GM12872 (cell line): ENCODE measurements around the gene RXFP2.

Experiments
- CTCF ChIP-seq: IDR thresholded peaks from 3 replicates; pipeline ENCODE4 v1.5.1; 2011; ENCODE audit warnings: low read depth, mild to moderate bottlenecking, low read length, moderate library complexity; ENCODE audit not compliant: insufficient read depth

RXFP2 gene

GRCh38 chr13:31803311-31803710, 64.0 kb downstream of the RXFP2 start:
- TF ChIP-seq CTCF, result no peak

- no peak for TF ChIP-seq CTCF
Measured at GRCh38 chr13:31805841-31806240, 66.5 kb downstream of the RXFP2 start.

- no peak for TF ChIP-seq CTCF
Measured at GRCh38 chr13:31807090-31807541, 67.8 kb downstream of the RXFP2 start.

GRCh38 chr13:31814536-31814935, 75.2 kb downstream of the RXFP2 start:
- no peak for TF ChIP-seq CTCF

- TF ChIP-seq CTCF, result no peak
Measured at GRCh38 chr13:31815361-31816144, 76.2 kb downstream of the RXFP2 start.

GRCh38 chr13:31818236-31818635, 78.9 kb downstream of the RXFP2 start:
- TF ChIP-seq CTCF, result no peak

GRCh38 chr13:31824705-31825517, 85.6 kb downstream of the RXFP2 start:
- TF ChIP-seq CTCF, result no peak
